HG03045 (cell line): ENCODE results near the gene HYAL1.
A peak's percentile ranks its signal among the peaks of the same experiment; 100 is the strongest.
"Not testable (repeated sequence)": the region's sequence is repeated elsewhere in the genome, so short reads cannot be mapped to it uniquely, and the experiment has no call there.

Experiments
- ATAC-seq: cut with Tn5 transposase; IDR thresholded peaks from one replicate; pipeline ENCODE4 v1.9.1; 2021; ENCODE audit warnings: mild to moderate bottlenecking, moderate library complexity; ENCODE audit not compliant: unreplicated experiment

HYAL1 gene

DNA sequence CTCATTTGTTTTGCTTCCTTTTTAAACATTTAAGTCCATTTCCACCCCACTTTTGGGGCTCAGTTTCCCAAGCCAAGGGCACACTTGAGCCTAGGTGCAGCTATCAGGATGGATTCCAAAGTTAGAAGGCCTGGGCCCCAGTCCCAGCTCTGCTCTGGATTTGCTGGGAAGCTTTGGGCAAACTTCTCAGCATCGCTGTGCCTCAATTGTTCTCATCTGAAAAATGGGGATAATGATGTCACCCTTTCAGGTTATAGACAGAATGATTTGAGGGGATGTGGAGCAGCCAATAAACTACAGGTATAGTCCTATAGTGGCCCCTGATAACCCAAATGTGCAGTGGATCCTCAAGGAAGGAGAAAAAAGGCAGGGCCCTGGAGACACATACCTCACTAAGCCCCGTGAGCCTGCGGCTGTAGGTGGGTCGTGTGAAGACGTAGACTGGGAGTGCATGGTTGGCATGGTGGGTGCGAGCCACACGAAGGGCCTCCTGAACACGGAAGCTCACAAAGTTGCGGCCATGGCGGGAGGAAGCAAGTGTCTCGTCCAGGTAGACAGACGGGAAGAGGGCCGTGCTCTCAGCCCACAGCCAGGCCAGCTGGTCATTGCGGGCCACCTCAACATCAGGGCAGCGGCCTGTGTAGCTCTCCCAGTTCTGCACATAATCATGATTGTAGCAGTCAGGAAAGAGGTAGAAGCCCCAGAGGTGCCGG lies 16.0 kb upstream of the HYAL1 start:
- ATAC-seq = no peak

DNA sequence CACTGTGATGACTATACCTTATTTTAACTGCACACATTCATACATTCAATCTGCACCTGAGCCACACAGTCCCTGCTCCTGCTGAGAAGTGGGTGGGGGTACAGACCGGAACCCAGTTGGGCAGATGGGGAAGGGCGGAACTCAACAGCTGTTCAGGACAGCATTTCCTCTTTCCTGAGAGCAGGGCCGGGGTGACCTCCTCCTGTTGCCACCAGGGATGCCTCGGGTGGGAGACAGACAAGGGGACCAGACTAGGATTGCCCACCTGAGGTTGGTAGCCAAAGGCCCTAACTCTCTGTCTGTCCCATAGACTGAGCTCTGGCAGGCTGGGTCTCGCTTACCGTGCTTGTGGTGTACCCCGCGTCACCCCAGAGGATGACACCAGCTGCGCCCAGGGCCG lies 15.2 kb upstream of the HYAL1 start:
- ATAC-seq = no peak

DNA sequence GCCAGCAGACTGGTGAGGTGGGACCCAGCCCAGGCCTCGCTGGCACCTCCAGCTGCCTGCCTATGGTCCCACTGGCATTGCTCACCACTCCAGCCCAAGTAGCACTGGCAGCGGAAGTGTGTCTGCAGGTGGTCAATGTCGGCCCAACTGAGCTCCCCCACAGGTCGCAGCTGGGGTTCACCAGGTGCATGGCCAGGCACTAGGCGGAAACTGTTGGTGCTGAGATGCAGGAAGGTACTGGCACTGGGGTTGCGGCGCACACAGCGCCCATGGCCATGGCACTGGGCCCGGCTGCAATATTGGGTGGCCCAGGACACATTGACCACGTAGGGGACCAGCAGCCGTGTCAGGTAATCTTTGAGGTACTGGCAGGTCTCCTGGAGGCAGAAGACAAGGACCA lies 14.8 kb upstream of the HYAL1 start:
- no peak for ATAC-seq

DNA sequence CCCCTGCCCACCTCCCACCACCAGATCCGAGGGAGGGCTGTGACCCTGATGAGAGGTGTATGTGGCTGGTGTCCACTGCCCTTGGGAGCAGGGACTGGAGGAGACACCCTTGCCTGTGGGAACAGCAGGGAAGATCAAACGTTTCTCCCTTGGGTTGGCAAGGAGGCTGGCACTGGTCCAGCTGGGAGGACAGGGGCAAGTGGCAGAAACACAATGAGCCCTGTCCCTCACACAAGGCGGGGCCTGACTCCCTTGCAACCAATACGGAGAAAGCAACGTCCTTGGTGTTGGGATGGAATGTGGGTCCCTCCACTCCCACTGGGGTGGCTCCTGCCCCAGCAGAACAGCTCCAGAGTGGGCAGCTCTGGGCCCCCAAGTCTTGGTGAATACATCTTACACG lies 13.9 kb upstream of the HYAL1 start:
- no peak for ATAC-seq

DNA sequence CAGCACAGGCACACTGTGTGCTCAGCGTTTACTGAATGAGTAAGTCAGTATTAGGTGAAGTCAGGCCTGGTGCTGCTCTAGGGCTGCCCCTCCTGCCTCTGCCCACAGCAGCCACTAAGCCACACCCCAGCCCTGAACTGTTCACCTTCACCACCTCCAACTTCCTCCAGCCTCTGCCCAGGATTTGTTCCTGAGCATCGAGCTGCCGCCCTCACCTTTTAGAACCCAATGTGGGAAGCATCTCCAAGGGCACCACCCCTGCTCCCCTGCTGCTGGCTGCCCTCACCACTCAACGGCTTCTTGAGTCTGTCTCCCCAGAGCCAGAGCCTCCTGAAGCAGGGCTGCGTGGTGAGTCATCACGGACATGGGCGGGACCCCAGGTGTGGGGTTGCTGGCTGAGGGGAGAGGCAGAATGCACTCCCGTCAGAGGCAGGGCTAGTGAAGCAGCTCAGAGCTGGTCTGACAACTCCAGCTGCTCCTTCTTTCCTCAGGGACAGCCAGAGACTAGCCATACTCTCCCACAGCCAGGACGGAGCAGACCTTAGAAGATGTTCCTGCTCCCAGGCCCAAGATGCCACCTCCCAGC lies 13.4 kb upstream of the HYAL1 start:
- no peak for ATAC-seq

DNA sequence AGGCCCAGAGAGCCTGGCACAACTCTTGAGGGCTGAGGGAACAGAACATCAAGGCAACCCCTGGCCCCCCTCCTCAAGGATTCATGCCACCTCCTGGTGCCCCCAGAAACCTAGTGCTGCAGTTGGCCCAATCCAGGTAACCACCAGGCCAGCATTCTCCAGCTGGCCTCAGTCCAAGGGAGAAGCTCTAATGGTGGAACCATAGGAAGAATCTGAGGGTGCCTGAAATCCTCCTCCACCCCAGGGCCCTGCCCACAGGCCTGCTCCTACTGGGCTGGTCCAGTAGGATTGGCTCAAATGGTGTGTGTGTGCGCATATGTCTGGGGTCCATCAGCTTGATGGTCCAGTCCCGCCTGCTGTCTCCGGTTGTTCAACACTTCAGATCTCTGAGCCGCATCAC lies 11.4 kb upstream of the HYAL1 start:
- ATAC-seq = no peak

DNA sequence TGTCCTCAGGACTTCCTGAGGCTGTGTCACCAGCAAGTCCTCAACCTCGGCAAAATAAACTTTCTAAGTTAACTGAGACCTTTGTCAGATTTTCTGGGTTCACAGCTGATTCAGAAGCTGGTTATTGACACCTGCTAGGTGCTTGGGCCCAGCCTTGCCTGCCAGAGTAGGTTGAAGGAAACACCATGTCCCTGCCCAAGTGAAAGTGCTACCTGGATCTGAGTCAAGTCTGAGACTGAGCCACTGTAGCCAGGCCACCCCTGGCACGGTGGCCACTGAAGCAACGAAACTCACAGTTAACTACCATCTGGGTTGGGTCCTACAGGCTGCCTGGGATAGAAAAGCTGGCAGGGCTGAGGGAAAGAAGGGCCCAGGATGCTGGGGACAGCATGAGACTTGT lies 11.0 kb upstream of the HYAL1 start:
- ATAC-seq = no peak

DNA sequence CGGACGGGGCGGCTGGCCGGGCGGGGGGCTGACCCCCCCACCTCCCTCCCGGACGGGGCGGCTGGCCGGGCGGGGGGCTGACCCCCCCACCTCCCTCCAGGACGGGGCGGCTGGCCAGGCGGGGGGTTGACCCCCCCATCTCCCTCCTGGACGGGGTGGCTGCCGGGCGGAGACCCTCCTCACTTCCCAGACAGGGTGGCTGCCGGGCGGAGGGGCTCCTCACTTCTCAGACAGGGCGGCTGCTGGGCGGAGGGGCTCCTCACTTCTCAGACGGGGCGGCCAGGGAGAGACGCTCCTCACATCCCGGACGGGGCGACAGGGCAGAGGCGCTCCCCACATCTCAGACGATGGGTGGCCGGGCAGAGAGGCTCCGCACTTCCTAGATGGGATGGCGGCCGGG lies 8.7 kb upstream of the HYAL1 start:
- ATAC-seq = not testable (repeated sequence)

DNA sequence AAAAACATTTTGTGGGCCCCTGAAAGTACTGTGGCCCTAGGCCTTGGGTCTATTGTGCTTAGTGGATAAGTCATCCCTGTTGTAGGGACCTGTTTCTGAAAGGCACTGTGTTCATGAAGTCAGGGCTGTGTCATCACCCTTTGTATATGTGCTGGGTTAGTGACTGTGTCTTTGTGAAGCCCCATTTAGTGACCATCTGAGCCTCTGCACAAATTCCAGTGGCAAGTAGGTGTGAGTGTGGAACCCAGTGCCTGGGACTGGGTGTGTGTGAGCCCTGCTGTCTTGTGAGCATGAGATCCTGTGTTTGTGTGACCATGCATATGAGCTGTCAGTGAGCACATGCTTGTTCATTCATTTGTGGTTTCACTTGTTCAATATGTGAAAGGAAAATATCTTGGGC lies 1.2 kb upstream of the HYAL1 start:
- no peak for ATAC-seq

DNA sequence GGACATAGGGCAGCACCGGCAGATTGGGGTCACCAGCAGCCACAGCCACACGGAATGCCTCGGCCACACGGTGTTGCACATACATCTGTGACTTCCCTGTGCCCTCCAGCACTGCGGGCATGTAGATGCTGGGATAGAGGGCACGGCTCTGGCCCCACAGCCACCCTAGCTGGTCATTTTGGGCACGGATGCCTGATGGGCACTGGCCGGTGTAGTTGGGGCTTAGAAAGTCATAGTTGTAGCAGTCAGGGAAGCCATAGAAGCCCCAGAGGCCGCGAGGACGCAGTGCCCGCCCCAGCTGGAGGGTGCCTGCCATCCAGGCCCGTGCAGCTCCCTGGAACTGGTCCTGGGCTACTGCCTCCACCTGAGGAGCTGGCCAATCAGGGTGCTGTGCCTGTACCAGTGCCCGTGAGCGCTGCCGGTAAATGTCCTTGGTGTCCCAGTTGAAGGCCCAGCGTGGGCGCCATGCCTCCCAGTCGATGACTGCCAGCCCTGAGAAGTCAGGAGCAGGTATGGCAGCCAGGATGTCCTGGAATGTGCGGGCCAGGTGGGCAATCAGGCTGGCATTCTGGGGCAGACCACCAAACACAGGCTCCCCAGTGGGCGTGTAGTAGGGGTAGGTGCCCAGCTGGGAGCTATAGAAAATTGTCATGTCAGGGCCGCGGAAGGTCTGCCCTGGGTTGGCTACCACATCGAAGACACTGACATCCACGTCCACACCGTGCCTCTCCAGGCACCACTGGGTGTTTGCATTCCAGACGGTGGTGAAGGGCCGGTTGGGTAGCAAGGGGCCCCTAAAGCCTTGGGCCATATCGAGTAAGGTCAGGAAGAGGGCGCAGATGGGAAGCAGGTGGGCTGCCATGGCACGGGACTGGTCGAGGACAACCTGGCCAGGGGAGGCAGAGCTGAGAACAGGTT lies 1.0 kb downstream of the HYAL1 start:
- ATAC-seq = no peak

DNA sequence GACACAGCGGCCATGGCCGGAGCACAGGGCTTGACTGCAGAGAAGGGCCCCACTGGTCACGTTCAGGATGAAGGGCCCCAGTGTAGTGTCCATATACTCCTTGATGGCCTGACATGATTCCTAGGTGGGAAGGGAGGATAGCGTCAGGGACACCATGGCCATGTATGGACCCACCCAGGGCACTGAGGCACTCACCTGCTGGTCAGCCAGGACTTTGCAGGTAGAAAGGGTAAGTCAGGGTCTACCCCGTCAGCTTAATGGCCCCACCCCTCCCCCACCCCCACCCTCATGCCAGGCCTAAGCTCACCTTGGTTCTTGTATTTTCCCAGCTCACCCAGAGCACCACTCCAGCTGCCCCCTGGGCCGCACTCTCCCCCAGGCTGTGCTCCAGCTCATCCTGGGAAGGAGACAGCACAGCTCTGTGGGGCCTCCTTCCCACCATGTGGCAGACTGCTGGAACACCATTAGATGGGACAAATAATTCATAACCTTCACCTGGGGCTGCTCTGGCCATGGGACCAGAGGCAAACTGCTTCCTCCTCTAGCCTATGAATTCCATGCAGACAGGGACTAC lies 2.6 kb downstream of the HYAL1 start:
- no peak for ATAC-seq

DNA sequence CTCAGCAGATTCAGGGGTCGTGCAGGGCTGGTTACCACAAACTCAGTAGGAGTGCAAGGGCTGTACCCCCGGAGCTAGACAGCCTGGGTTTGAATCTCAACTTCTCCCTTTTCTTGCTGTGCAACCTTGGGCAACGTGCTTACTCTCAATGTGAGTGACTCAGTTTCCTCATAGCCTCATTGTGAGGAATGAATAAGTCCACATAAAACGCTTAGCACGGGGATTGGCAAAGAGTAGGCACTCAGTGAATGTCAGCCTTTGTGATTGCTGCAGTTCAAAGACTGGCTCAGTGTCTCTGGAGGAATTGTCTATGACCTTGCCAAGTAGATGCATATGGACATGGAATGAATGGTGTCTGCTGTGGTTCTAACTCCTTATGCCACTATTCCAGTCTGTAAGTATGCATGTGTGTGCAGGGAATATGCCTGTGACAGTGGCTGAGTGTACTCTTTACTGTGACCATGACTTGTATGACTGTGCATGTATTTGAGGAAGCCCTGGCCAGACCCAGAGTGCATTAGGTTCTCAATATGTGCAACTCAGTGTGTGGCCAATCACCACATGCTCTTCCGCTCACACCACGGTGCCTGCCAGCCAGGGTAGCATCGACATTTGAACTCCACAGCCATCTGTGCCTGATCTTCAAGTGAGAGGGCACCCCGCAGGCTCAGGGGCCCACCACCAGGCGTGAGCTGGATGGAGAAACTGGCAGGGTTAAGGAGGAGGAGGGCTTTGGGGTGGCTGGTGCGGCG lies 3.3 kb downstream of the HYAL1 start:
- no peak for ATAC-seq

DNA sequence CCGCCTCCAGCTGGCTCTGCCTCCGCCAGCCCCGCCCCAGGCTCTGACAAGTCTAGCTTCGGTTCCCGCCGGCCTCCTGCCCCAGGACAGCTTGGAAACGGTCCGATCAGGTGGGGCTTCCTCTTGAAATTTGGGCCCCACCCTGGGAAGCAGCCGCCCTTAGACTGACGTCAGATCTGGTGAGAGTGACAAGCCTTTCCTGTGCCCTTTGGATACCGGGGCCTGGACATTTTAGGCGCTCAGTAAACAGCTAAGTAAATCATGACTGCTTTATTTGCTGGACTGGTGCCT lies 3.8 kb downstream of the HYAL1 start:
- no peak for ATAC-seq

DNA sequence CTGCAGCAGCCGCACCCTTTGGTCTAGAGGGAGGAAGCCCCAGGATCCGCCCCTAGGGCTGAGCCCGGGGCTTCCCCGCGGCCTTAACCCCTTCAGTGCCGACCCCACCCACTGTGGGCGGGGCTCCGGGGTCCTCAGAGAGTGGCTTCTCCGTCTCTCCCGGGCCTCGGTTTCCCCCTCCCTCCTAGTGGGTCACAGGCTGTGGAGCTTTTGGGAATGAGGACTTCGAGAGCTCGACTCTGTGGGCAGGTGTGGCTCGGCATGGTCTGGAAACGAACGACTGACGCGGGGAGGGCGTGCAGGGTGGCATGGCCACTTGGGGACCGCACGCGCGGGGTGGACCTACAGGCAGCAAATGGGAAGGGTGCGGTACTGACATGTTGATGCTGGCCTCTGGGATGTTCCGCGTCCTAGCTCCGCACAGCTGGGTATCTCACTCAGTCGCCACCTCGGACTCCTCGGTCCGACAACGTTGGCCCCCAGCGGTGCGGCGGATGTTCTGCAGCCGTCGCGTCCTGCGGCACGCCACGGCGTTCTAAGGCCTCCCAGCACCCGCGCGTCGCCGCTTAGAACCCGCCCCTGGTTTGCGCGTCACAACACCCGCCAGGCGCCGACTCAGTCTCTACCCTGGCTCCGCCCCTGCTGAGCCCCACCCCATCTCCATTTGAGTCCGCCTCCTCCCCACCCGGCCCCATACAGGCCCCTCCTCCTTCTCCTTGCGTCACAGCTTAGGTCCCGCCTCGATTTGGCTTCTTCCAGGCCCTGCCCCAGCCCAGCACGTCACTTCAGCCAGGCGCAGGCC lies 4.3 kb downstream of the HYAL1 start, which contains the start of the genes HYAL3 and NAA80:
HYAL3 (minus strand) TSS at position 570 of the 802 bp plus-strand sequence. CDS start 3,803 bp downstream, outside the sequence.
NAA80 (minus strand) TSS at position 570 of the 802 bp plus-strand sequence. CDS start 1,942 bp downstream, outside the sequence.
- peak; percentile 81 for ATAC-seq

DNA sequence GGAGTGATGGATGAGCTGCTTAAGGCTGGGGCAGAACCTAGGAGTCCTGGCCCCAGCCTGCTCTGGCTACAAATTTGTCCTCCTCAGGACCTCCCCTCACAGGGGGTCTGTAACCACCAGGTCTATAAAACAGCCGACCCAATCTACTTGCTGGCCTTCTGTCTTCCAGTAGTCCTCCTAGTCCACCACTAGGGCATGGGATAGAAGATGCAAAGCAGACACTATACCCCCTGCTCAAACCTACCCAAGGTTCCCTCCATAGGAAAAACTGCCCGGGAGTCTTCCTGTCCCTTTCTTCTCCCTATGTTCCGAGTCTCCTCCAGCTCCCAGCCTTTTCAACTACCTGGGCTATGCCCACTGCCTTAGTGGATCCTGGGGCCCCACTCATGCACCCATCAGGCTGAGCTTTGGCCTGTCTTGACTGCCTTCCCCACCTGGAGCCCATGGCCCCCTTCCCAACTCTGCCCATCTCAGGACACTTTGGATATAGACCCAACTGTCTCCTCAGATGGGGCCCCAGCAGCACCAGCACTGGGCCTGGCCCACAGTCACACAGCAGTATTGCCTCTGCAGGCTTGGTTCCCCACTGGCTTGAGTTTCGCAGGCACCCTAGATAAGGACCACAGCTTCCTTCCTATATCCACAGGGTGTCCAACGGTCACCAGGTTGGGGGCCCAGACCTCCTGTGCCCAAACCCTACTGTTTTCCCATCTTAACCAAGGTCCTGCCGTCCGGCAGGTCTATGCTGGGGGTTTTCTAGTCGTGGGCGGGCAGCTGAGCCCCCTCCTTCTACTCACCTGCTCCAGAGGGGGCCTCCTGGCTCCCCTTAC lies 5.3 kb downstream of the HYAL1 start:
- no peak for ATAC-seq

DNA sequence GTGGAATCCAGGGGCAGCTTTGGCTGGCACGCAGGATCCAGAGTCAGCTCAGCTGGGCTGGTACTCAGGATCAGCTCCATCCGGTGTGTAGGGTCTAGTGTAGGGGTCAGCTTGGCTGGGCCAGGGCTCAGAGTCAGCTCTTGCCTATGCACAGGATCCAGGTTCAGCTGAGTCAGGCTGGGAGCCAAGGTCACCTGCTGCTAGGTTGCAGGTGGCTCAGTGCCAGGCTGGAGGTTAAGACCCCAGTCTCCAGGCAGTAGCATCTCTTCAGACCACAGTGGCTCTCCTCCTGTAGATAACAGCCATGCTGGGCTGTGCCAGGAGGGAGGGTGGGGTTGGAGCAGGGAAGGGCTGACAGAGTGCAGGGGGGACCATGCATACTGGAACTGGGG lies 6.0 kb downstream of the HYAL1 start:
- ATAC-seq = no peak

DNA sequence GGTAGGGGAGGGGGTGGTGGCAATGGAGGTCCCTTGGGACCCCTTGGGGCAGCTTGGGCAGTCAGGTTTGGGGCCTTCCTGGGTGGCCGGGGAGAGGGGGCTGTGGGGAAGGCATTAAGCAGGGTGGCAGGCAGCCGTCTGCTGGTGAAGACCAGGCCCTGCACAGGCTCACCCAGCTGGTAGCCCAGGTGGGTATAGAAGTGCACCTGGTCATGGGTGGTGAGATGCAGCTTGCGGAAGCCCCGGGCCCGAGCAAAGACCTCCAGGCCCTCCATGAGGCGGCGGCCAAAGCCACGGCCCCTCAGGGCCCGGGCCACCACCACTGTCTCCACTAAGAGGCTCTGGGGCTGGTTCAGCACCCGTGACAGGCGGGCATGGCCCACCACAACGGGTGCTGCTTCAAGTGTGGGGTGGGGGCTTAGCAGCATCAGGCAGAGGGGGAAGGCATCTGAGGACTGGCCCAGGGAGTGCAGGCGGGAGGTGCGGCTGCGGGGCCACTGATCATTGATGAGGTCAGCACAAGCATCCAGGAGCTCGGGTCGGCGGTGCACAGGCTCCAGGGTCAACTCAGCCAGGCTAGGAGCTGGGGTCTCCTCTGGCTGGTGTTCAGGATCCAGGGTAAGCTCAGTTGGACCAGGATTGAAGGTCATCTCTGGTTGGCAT lies 6.5 kb downstream of the HYAL1 start:
- ATAC-seq = no peak

DNA sequence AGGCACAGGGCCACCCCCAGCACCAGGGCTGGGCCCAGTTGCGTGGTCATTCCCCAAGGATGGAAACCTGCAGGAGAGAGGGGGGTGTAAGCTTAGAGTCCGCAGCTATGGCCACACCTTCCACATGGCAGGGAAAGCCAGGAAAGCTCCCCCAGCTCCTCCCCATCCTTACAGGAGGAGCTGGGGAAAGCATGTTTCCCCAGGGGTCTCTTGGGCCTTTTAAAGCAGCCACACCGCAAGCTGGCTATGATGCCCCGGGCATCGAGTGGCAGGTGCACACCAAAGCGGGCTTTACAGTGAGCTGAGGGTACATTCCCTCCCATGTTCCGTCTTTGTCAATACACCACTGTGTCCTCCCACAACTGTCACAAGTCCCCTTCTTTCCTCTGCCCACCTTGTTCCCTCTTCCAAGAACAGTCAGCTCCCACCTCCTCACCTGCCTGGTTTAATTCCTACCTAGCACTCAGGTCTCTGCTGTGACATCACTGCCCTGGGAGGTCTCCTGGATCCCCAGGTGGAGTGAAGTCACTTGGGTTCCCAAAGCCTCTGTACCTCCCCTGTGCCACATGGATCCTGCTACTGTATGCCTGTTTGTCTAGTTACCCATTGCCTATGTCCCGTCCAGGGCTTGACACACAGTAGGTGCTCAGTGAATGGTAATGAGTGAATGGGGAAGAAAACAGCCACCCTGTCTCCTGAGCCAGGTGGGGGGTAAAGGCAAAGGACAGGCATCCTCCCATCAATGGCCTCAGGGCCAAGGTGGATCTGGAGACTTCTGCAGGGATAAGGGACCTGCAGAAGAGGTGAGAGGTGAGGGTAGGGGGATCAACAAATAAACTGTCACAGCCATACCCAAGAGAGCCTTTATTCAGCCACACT lies 7.6 kb downstream of the HYAL1 start:
- ATAC-seq = no peak
